ELR (cell line): ENCODE data around the gene WNK1.
"Not testable (repeated sequence)": the region's sequence is repeated elsewhere in the genome, so short reads cannot be mapped to it uniquely, and the experiment has no call there.

Experiments
- DNase-seq: peaks from one replicate; pipeline ENCODE4 v3.0.0-alpha.2; 2015; ENCODE audit warnings: low read depth

The WNK1 gene

GRCh38 chr12:779745-780734, 27.7 kb downstream of the WNK1 start:
- peak; percentile 84 for DNase-seq

- DNase-seq = no peak
Measured at GRCh38 chr12:780750-781379, 28.5 kb downstream of the WNK1 start.

GRCh38 chr12:785706-786105, 33.3 kb downstream of the WNK1 start:
- no peak for DNase-seq

- DNase-seq = no peak
Measured at GRCh38 chr12:788288-788687, 35.9 kb downstream of the WNK1 start.

- DNase-seq = not testable (repeated sequence)
Measured at GRCh38 chr12:788762-789161, 36.4 kb downstream of the WNK1 start.

- DNase-seq = no peak
Measured at GRCh38 chr12:789852-790563, 37.6 kb downstream of the WNK1 start.

- no peak for DNase-seq
Measured at GRCh38 chr12:790608-791007, 38.2 kb downstream of the WNK1 start.

- DNase-seq = peak; percentile 48
Measured at GRCh38 chr12:793037-793436, 40.7 kb downstream of the WNK1 start.

GRCh38 chr12:793711-794110, 41.3 kb downstream of the WNK1 start:
- no peak for DNase-seq

GRCh38 chr12:795305-795704, 42.9 kb downstream of the WNK1 start:
- no peak for DNase-seq

- DNase-seq = no peak
Measured at GRCh38 chr12:800401-800800, 48.0 kb downstream of the WNK1 start.

- DNase-seq = no peak
Measured at GRCh38 chr12:802242-803120, 50.1 kb downstream of the WNK1 start.

GRCh38 chr12:805022-805632, 52.7 kb downstream of the WNK1 start:
- no peak for DNase-seq

GRCh38 chr12:806200-806791, 53.9 kb downstream of the WNK1 start:
- peak; percentile 55 for DNase-seq

- no peak for DNase-seq
Measured at GRCh38 chr12:807041-807735, 54.8 kb downstream of the WNK1 start.

GRCh38 chr12:810116-810515, 57.7 kb downstream of the WNK1 start:
- DNase-seq = no peak

GRCh38 chr12:810671-811415, 58.5 kb downstream of the WNK1 start:
- no peak for DNase-seq

- no peak for DNase-seq
Measured at GRCh38 chr12:812950-813349, 60.6 kb downstream of the WNK1 start.

GRCh38 chr12:817456-817855, 65.1 kb downstream of the WNK1 start:
- DNase-seq = not testable (repeated sequence)
